ENCODE measurements around the gene PAGR1.

DNA sequence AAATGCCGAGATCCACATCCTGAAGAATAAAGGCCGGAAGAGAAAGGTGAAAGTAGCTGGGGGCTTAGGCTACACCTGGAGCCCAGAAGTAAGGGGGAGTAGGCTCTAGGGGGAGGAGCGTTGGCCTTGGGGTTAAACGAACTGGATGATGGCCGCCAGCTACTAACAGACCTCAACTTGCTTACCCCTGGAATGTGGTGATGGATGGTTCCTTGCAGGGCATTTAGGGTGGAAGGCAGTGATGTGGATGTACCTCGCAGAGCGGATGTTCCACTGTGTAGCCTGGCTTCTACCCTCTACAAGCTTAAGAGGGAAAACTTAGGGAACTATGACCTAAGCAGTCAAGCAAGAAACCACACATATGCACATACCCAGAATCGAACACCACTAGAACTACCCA lies 11.9 kb upstream of the PAGR1 start:
- TF ChIP-seq GATA3 (IDR thresholded peaks at IDR 0.05; ENCODE audit: low read depth, low read length) (no peak), GATA2 (IDR thresholded peaks at IDR 0.05; ENCODE audit: low read depth, low read length) (no peak)

Measured in SH-SY5Y (cell line).